Measurements from ENCODE around the gene ADAM33.

ADAM33 gene

DNA sequence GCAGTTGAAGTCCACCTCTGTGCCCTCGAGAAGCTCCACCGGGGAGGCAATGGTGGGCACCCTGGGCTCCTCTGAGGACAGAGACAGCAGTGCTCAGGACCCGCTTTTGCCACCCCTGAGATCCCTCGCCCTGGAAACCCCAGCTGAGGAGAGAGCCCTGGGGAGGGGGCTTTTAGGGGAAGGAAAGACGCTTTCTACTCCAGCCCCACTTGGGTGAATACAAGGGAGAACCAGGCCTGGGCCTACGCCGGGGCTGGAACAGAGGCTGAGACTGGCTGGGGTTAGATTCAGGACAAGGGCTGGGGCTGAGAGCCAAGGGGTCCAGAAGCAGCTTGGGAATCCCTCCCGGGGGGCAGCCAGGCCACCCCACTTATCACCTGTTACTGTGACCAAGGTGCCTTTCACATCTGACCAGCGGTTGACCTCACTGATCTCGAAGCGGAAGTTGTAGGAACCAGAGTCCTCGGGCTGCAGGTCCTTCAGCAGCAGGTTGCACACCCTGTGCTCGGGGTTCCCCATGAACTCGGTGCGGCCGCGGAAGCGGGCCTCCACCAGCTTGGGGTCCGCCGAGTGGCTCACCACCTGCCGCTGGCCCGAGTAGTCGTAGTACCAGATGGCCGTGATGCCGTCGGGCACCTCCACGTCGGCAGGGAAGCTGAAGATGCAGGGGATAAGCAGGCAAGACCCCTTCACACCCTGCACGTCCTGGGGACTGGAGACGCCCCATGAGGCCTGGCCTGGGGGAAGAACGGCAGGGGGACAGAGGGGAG is 24.3 kb upstream of the ADAM33 start:
- no peak overlapping the region for H3K4me3 ChIP-seq (ENCODE audit: low read depth in 1 of 2, low read length in 2 of 2)
- H3K9me3 ChIP-seq (ENCODE audit: control insufficient read depth in 1 of 2, low read length in 2 of 2): no peaks in the 10 kb centered on the region
- H3K27me3 ChIP-seq (ENCODE audit: low read depth, low read length): no peaks in the 10 kb centered on the region
- H3K36me3 ChIP-seq (ENCODE audit: control insufficient read depth in 1 of 2, insufficient read depth in 2 of 2, low read length in 2 of 2): no peaks in the 10 kb centered on the region
- no peak overlapping the region for H3K27ac ChIP-seq (ENCODE audit: low read length)
- peaks cover 0 to 13% of the 10 kb centered on the region in 2 donors for H3K4me1 ChIP-seq (ENCODE audit: control insufficient read depth in 1 of 2, insufficient read depth in 2 of 2, low read length in 2 of 2)

DNA sequence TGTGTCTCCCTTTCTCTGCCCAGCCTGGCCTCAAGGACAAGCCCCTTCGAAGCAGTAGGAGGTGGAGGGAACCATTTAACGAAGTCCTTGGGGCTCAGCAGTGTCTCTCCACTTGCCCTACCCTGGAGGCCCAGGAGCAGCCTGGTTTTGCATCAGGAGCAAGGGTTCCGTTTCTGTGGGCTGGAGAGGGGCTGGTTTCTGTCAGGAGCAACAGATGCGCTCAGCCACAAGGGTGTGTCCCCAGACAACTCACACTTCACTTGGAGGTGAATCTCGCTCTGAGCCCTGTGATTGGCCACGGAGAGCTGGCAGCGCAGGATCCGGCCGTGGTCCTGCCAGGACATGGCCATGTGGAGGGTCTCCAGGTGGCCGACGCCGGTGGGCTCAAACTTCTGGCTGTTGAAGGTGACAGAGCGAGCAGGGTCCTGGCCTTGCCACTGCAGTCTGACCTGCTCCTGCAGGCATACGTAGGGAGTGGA is 23.7 kb upstream of the ADAM33 start:
- Histone ChIP-seq H3K9me3 (ENCODE audit: control insufficient read depth in 1 of 2, low read length in 2 of 2) (no peaks in the 10 kb centered on the region), H3K4me3 (ENCODE audit: low read depth in 1 of 2, low read length in 2 of 2) (no peak overlapping the region), H3K4me1 (ENCODE audit: control insufficient read depth in 1 of 2, insufficient read depth in 2 of 2, low read length in 2 of 2) (peaks cover 0 to 6% of the 10 kb centered on the region in 2 donors), H3K36me3 (ENCODE audit: control insufficient read depth in 1 of 2, insufficient read depth in 2 of 2, low read length in 2 of 2) (no peaks in the 10 kb centered on the region), H3K27ac (ENCODE audit: low read length) (no peak overlapping the region), H3K27me3 (ENCODE audit: low read depth, low read length) (no peaks in the 10 kb centered on the region)

DNA sequence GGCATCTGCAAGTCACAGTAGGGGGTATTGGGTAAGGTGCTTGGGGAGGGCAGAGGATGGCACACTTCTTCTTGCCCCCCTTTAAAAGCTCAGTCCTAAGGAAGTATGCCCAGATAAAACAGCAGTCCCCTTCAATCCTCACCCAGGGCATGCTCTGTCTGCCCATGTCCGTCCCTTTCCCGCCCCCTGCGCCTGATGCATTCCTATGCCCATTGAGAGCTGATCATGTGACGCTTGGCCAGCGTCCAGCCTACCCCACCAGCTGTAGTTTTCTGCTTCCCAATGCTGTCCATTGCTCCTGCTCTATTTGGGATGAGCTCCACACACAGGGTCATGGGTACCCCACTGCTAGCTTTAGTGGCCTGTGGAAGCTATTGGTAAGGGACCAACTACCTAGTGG is 22.3 kb upstream of the ADAM33 start:
- Histone ChIP-seq H3K36me3 (ENCODE audit: control insufficient read depth in 1 of 2, insufficient read depth in 2 of 2, low read length in 2 of 2) (no peaks in the 10 kb centered on the region), H3K4me1 (ENCODE audit: control insufficient read depth in 1 of 2, insufficient read depth in 2 of 2, low read length in 2 of 2) (no peaks in the 10 kb centered on the region), H3K27me3 (ENCODE audit: low read depth, low read length) (no peaks in the 10 kb centered on the region), H3K4me3 (ENCODE audit: low read depth in 1 of 2, low read length in 2 of 2) (no peak overlapping the region), H3K27ac (ENCODE audit: low read length) (no peak overlapping the region), H3K9me3 (ENCODE audit: control insufficient read depth in 1 of 2, low read length in 2 of 2) (no peaks in the 10 kb centered on the region)

DNA sequence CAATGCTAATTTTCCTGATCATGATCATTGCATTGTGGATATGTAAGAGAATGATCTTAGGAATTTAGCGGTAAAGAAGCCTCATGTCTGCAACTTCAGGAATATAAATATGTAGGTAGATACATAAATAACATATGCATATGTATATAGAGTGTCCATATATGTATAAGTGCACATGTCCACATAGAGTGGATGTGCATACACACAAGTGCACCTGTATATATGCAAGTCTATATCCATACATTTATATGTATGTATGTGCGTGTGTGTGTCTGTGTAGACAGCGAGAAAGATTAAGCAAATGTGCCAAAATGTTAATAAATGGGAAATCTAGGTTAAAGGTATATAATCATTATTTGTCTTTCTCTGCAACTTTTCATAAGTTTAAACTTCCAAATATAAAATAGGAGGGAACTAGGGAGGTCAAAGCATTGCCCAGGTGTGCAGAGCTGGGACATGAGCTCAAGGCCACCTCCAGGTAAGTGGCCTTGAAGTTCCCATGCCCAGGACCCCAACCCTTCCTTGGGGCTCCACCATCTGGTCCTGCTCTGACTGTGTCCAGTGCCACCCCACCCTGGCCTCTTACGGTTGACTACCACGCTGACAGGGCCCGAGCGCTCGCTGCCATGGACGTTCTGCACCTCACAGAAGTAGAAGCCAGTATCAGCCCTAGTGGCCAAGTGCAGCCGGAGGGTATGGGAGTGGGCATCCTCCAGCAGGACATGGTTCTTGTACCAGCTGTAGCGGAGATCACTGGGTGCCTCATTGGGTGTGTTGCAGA is 21.0 kb upstream of the ADAM33 start:
- H3K27ac ChIP-seq (ENCODE audit: low read length): no peak overlapping the region
- no peaks in the 10 kb centered on the region for H3K4me1 ChIP-seq (ENCODE audit: control insufficient read depth in 1 of 2, insufficient read depth in 2 of 2, low read length in 2 of 2)
- H3K4me3 ChIP-seq (ENCODE audit: low read depth in 1 of 2, low read length in 2 of 2): no peak overlapping the region
- no peaks in the 10 kb centered on the region for H3K9me3 ChIP-seq (ENCODE audit: control insufficient read depth in 1 of 2, low read length in 2 of 2)
- H3K27me3 ChIP-seq (ENCODE audit: low read depth, low read length): no peaks in the 10 kb centered on the region
- no peaks in the 10 kb centered on the region for H3K36me3 ChIP-seq (ENCODE audit: control insufficient read depth in 1 of 2, insufficient read depth in 2 of 2, low read length in 2 of 2)

DNA sequence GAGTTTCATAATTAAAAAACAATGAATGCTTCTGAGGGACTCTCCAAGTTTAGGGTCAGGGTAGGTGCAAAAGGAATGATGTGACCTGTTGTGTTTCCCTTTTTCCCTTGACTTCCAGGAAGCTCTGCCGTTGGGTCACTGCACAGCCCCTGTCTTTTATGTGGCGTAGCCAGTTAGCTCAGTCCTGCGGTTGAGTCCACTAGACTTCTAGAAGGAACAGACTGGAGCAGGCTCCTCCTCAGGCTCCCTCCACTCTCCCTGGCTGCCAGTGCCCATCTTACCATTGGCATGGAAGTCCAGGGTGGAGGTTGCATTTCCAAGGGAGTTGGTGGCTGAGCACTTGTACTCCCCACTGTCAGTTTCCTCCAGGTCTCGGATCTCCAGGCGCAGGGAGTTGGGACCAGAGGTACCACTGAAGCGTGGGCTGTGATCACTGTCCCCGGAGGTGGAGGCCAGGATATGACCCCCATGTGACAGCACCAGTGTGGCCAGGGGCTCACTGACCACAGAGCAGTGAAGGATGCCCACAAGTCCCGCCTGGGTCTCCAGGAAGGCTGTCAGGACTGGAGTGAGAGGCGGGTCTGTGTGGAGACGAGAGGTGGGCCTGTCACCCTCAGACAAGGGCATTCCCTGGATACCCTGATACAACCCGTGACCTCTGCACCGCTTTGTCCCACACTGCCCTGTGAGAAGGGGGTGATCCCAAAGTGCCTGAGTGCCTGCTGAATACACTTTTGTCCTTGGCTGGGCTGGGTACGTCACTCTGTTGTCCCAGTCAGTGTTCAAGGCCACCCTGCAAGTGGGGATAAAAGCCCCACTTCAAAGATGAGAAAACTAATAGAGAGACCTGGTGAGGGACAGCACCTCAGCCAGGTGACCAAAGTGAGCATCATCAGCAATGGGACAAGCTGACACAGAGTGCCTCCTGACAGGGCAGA is 19.5 kb upstream of the ADAM33 start:
- Histone ChIP-seq H3K27me3 (ENCODE audit: low read depth, low read length) (no peaks in the 10 kb centered on the region), H3K4me1 (ENCODE audit: control insufficient read depth in 1 of 2, insufficient read depth in 2 of 2, low read length in 2 of 2) (no peaks in the 10 kb centered on the region), H3K9me3 (ENCODE audit: control insufficient read depth in 1 of 2, low read length in 2 of 2) (peaks cover 0 to 3% of the 10 kb centered on the region in 2 donors), H3K27ac (ENCODE audit: low read length) (no peak overlapping the region), H3K36me3 (ENCODE audit: control insufficient read depth in 1 of 2, insufficient read depth in 2 of 2, low read length in 2 of 2) (no peaks in the 10 kb centered on the region), H3K4me3 (ENCODE audit: low read depth in 1 of 2, low read length in 2 of 2) (no peak overlapping the region)

DNA sequence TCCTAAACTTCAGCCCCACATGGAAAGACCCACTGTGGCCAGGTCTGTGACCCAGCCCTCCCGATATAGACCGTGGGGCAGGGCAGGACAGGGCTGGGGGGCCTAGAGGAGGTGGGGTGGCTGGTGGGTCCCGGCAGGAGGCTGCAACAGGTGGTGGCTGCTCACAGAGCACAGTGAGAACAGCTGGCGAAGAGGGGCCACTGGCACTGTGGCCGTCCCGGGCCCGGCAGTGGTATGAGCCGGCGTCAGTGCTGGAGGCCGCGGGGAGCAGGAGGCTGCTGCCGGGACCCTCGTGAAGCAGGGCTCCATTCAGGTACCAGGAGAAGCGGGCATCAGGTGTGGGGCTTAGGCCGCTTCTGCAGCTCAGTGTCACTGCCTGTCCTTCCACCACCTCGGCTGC is 17.2 kb upstream of the ADAM33 start:
- H3K36me3 ChIP-seq (ENCODE audit: control insufficient read depth in 1 of 2, insufficient read depth in 2 of 2, low read length in 2 of 2): no peaks in the 10 kb centered on the region
- H3K9me3 ChIP-seq (ENCODE audit: control insufficient read depth in 1 of 2, low read length in 2 of 2): peaks cover 0 to 5% of the 10 kb centered on the region in 2 donors
- no peaks in the 10 kb centered on the region for H3K4me1 ChIP-seq (ENCODE audit: control insufficient read depth in 1 of 2, insufficient read depth in 2 of 2, low read length in 2 of 2)
- H3K27me3 ChIP-seq (ENCODE audit: low read depth, low read length): no peaks in the 10 kb centered on the region
- no peak overlapping the region for H3K27ac ChIP-seq (ENCODE audit: low read length)
- no peak overlapping the region for H3K4me3 ChIP-seq (ENCODE audit: low read depth in 1 of 2, low read length in 2 of 2)

DNA sequence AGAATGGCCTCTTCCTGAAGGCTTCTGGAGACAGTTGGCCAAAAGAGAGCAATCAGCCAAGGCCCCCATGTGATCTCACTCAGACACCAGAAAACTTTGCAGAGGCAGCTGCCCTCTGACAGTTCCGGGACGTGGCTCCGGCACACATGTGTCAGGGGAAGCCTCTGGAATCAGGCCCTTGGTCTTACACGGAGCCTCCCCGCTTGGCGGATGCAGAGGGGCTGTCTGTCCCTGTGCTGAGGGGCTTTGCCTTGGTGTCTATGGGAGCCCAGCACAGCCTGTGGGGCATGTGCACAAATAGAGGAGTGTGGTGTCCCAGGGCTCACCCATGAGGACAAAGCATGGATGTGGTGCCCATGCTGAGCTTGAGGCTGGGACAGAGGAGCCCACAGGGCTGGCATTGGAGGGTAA is 16.8 kb upstream of the ADAM33 start:
- H3K4me1 ChIP-seq (ENCODE audit: control insufficient read depth in 1 of 2, insufficient read depth in 2 of 2, low read length in 2 of 2): no peaks in the 10 kb centered on the region

DNA sequence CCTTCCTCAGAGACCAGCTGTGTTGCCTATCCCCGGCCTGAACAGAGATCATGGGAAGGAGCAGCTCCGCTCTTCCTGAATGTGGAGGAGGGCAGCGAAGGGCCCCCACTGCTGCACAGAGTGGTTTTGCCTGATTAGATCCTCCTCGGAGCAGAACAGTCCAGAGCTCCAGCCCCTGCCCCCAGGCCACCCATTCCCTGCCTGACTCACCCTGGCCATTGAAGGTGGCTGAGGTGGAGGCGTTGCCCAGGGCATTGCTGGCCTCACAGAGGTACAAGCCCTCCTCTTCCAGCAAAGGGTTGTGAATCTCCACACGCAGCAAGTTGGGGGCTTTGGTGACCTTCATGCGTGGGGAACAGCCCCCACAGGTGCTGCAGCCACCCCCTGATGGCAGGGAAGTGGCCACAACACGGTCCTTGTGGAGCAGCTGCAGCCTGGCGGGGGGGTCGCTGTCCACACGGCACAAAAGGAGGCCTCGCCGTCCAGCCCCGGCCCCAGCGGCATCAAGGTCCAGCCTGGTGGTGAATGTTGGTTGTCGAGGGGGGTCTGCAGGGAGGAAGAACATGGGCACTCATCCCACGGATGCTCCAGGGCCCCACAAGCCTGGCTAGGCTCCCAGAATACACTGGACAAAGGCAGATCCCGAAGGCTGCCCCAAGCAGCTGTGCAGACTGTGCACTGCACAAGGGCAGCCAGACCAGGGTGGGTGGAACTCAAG is 15.9 kb upstream of the ADAM33 start:
- no peak overlapping the region for H3K27ac ChIP-seq (ENCODE audit: low read length)
- H3K9me3 ChIP-seq (ENCODE audit: control insufficient read depth in 1 of 2, low read length in 2 of 2): peaks cover 0 to 5% of the 10 kb centered on the region in 2 donors
- H3K27me3 ChIP-seq (ENCODE audit: low read depth, low read length): no peaks in the 10 kb centered on the region
- no peaks in the 10 kb centered on the region for H3K36me3 ChIP-seq (ENCODE audit: control insufficient read depth in 1 of 2, insufficient read depth in 2 of 2, low read length in 2 of 2)
- no peaks in the 10 kb centered on the region for H3K4me1 ChIP-seq (ENCODE audit: control insufficient read depth in 1 of 2, insufficient read depth in 2 of 2, low read length in 2 of 2)
- no peak overlapping the region for H3K4me3 ChIP-seq (ENCODE audit: low read depth in 1 of 2, low read length in 2 of 2)

More for the DNA sequence above, 16.8 kb upstream of the ADAM33 start:
- no peaks in the 10 kb centered on the region for H3K27me3 ChIP-seq (ENCODE audit: low read depth, low read length)
- peaks cover 0 to 5% of the 10 kb centered on the region in 2 donors for H3K9me3 ChIP-seq (ENCODE audit: control insufficient read depth in 1 of 2, low read length in 2 of 2)
- no peak overlapping the region for H3K27ac ChIP-seq (ENCODE audit: low read length)
- no peaks in the 10 kb centered on the region for H3K36me3 ChIP-seq (ENCODE audit: control insufficient read depth in 1 of 2, insufficient read depth in 2 of 2, low read length in 2 of 2)
- no peak overlapping the region for H3K4me3 ChIP-seq (ENCODE audit: low read depth in 1 of 2, low read length in 2 of 2)

DNA sequence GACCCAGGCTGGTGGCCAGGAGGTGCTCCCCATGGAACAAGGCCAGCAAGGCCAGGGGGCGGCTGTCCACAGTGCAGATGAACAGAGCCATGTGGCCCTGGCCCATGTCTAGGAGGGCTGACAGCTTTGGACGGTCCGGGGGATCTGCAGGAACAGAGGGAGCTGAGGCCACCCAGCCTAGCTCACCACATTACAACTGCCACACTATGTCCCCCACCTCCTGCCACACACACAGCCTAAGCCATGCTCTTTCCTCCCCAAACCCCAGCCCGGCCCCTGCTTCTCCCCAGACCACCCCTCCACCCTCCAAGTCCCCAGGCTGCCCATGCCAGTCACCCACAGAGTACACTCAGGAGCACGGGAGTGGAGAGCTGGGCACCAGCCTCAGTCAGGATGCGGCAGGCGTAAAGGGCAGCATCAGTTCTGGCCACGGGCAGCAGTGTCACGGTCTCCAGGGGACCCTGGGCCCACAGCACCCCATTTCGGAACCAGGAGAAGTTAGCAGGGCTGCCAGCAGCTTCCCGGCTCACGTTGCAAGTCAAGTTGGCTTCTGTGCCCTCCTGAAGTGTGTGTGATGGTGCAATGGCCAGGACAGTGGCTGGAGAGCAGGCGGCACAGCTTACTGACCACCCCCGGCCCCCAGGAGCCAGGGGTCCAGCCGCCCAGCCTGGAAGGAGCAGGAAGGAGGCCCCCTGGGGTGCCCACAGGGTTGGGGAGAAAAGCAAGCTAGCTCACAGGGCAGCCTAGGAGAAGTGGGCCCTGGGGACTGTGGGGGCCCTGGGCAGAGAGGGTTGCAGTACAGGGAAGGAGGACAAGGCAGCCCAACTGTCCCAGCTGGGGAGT is 15.2 kb upstream of the ADAM33 start:
- Histone ChIP-seq H3K27me3 (ENCODE audit: low read depth, low read length) (no peaks in the 10 kb centered on the region), H3K9me3 (ENCODE audit: control insufficient read depth in 1 of 2, low read length in 2 of 2) (peaks cover 0 to 5% of the 10 kb centered on the region in 2 donors), H3K27ac (ENCODE audit: low read length) (no peak overlapping the region), H3K4me3 (ENCODE audit: low read depth in 1 of 2, low read length in 2 of 2) (no peak overlapping the region), H3K36me3 (ENCODE audit: control insufficient read depth in 1 of 2, insufficient read depth in 2 of 2, low read length in 2 of 2) (no peaks in the 10 kb centered on the region), H3K4me1 (ENCODE audit: control insufficient read depth in 1 of 2, insufficient read depth in 2 of 2, low read length in 2 of 2) (no peaks in the 10 kb centered on the region)

DNA sequence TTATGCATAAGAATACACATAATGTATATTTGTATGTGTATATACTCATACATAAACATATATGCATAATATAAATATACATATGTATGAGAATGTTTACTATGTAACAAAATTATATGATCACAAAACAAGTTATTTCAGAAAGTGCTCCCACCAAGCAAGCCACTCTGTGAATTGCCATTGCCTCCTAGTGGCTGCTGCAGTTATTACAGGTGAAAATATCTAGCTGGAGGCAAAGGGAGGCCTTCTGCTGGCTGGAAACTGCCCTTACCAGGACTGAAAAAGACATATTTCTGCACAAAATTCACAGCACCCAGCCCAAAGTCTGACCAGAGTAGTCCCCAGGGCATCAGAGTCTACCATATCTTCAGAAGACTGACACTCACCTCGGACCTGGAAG is 14.4 kb upstream of the ADAM33 start:
- Histone ChIP-seq H3K27me3 (ENCODE audit: low read depth, low read length) (no peaks in the 10 kb centered on the region), H3K27ac (ENCODE audit: low read length) (no peak overlapping the region), H3K4me1 (ENCODE audit: control insufficient read depth in 1 of 2, insufficient read depth in 2 of 2, low read length in 2 of 2) (no peaks in the 10 kb centered on the region), H3K9me3 (ENCODE audit: control insufficient read depth in 1 of 2, low read length in 2 of 2) (peaks cover 0 to 5% of the 10 kb centered on the region in 2 donors), H3K36me3 (ENCODE audit: control insufficient read depth in 1 of 2, insufficient read depth in 2 of 2, low read length in 2 of 2) (no peaks in the 10 kb centered on the region), H3K4me3 (ENCODE audit: low read depth in 1 of 2, low read length in 2 of 2) (no peak overlapping the region)

Data from muscle layer of duodenum (tissue), 2 donors.